HEK293 (cell line): ENCODE measurements around the gene OGFOD2.
A peak's percentile ranks its signal among the peaks of the same experiment; 100 is the strongest.

ENCODE experiments used
- CTCF ChIA-PET: fragments of 350-600 bp; formaldehyde crosslinking; extraction: SDS; loops from one replicate; lab custom pipeline; 2021; ENCODE audit warnings: antibody characterized with exemption; lab: Yijun Ruan, JAX
- POLR2A ChIA-PET: fragments of 300-600 bp; formaldehyde crosslinking; extraction: SDS; loops from one replicate; lab custom pipeline; 2020; ENCODE audit warnings: antibody characterized with exemption, inconsistent platforms; lab: Yijun Ruan, JAX
- H3K27ac ChIP-seq: fragments of 200-500 bp; sonication (Bioruptor generic); 2 replicates; pipeline ENCODE4 v1.5.1; 2014; ENCODE audit warnings: low read depth, low read length, control low read depth, inconsistent platforms; ENCODE audit errors: extremely low read depth
- H3K36me3 ChIP-seq, 2 experiments: fragments of 200-500 bp in 1 of 2; sonication (Bioruptor generic) in 1 of 2; 1 replicate in 1 of 2; 2 replicates in 1 of 2; pipeline ENCODE4 v1.5.1; 2014 to 2017; ENCODE audit warnings: inconsistent platforms in 2 of 2, low read length in 2 of 2; ENCODE audit not compliant: control insufficient read depth in 2 of 2, insufficient read depth in 1 of 2
- H3K4me1 ChIP-seq: fragments of 200-500 bp; sonication (Bioruptor generic); 2 replicates; pipeline ENCODE4 v1.5.1; 2014; ENCODE audit warnings: mild to moderate bottlenecking, low read length, inconsistent platforms; ENCODE audit not compliant: control insufficient read depth, insufficient read depth
- H3K4me3 ChIP-seq: 2 replicates; pipeline ENCODE4 v1.5.1; 2011; ENCODE audit warnings: low read depth, mild to moderate bottlenecking, control low read depth, low read length, moderate library complexity
- H3K9me3 ChIP-seq: fragments of 200-500 bp; sonication (Bioruptor generic); 2 replicates; pipeline ENCODE4 v1.5.1; 2014; ENCODE audit warnings: low read depth, low read length, inconsistent platforms; ENCODE audit not compliant: control insufficient read depth, insufficient read depth
- GLIS1 ChIP-seq: fragments of 450-650 bp; formaldehyde crosslinking; IDR thresholded peaks from 2 replicates; pipeline ENCODE4 v1.5.1; 2016; ENCODE audit warnings: missing biosample characterization, missing genetic modification characterization
- GLIS2 ChIP-seq: fragments of 450-650 bp; formaldehyde crosslinking; IDR thresholded peaks from 2 replicates; pipeline ENCODE4 v1.5.1; 2016; ENCODE audit warnings: missing biosample characterization, missing genetic modification characterization
- KLF16 ChIP-seq: fragments of 450-650 bp; formaldehyde crosslinking; IDR thresholded peaks from 2 replicates; pipeline ENCODE4 v1.5.1; 2017; ENCODE audit warnings: missing biosample characterization, missing genetic modification characterization
- SP3 ChIP-seq: fragments of 450-650 bp; formaldehyde crosslinking; IDR thresholded peaks from 2 replicates; pipeline ENCODE4 v1.5.1; 2016; ENCODE audit warnings: missing biosample characterization, missing genetic modification characterization
- SP7 ChIP-seq: fragments of 450-650 bp; formaldehyde crosslinking; IDR thresholded peaks from 2 replicates; pipeline ENCODE4 v1.5.1; 2016; ENCODE audit warnings: missing biosample characterization, missing genetic modification characterization
- ZFP69B ChIP-seq: fragments of 450-650 bp; formaldehyde crosslinking; IDR thresholded peaks from 2 replicates; pipeline ENCODE4 v1.5.1; 2016; ENCODE audit warnings: missing biosample characterization, missing genetic modification characterization
- ZIC2 ChIP-seq: fragments of 450-650 bp; formaldehyde crosslinking; IDR thresholded peaks from 2 replicates; pipeline ENCODE4 v1.5.1; 2016; ENCODE audit warnings: missing biosample characterization, missing genetic modification characterization
- ZNF121 ChIP-seq: fragments of 450-650 bp; formaldehyde crosslinking; IDR thresholded peaks from 2 replicates; pipeline ENCODE4 v1.5.1; 2016; ENCODE audit warnings: missing biosample characterization, missing genetic modification characterization
- ZNF133 ChIP-seq: fragments of 450-650 bp; formaldehyde crosslinking; IDR thresholded peaks from 2 replicates; pipeline ENCODE4 v1.5.1; 2016; ENCODE audit warnings: missing biosample characterization, missing genetic modification characterization
- ZNF140 ChIP-seq: fragments of 450-650 bp; formaldehyde crosslinking; IDR thresholded peaks from 2 replicates; pipeline ENCODE4 v1.5.1; 2016; ENCODE audit warnings: missing biosample characterization, missing genetic modification characterization
- ZNF16 ChIP-seq: fragments of 450-650 bp; formaldehyde crosslinking; IDR thresholded peaks from 2 replicates; pipeline ENCODE4 v1.5.1; 2016; ENCODE audit warnings: low read depth, missing biosample characterization, missing genetic modification characterization
- ZNF184 ChIP-seq: fragments of 450-650 bp; IDR thresholded peaks from 2 replicates; pipeline ENCODE4 v1.5.1; 2018; ENCODE audit warnings: missing biosample characterization, mild to moderate bottlenecking, missing genetic modification characterization
- ZNF23 ChIP-seq: fragments of 450-650 bp; formaldehyde crosslinking; IDR thresholded peaks from 2 replicates; pipeline ENCODE4 v1.5.1; 2016; ENCODE audit warnings: missing biosample characterization, missing genetic modification characterization, borderline replicate concordance
- ZNF266 ChIP-seq: fragments of 450-650 bp; formaldehyde crosslinking; IDR thresholded peaks from 2 replicates; pipeline ENCODE4 v1.5.1; 2016; ENCODE audit warnings: missing biosample characterization, missing genetic modification characterization, low read depth
- ZNF274 ChIP-seq, 2 experiments: fragments of 200-500 bp in 1 of 2; fragments of 450-650 bp in 1 of 2; sonication (Bioruptor generic) in 1 of 2; formaldehyde crosslinking in 1 of 2; IDR thresholded peaks; 2 replicates each; pipeline versions ENCODE4 v1.5.1 to v1.6.1; 2014 to 2016; ENCODE audit warnings: borderline replicate concordance in 1 of 2, inconsistent platforms in 1 of 2, low read length in 1 of 2, missing biosample characterization in 1 of 2, missing genetic modification characterization in 1 of 2
- ZNF324 ChIP-seq: fragments of 450-650 bp; formaldehyde crosslinking; IDR thresholded peaks from 2 replicates; pipeline ENCODE4 v1.5.1; 2016; ENCODE audit warnings: missing biosample characterization, missing genetic modification characterization
- ZNF354C ChIP-seq: fragments of 450-650 bp; formaldehyde crosslinking; IDR thresholded peaks from 2 replicates; pipeline ENCODE4 v1.5.1; 2016; ENCODE audit warnings: missing biosample characterization, missing genetic modification characterization, low read depth, borderline replicate concordance
- ZNF433 ChIP-seq: fragments of 450-650 bp; formaldehyde crosslinking; IDR thresholded peaks from 2 replicates; pipeline ENCODE4 v1.5.1; 2016; ENCODE audit warnings: missing biosample characterization, missing genetic modification characterization, low read depth
- ZNF544 ChIP-seq: fragments of 450-650 bp; formaldehyde crosslinking; IDR thresholded peaks from 2 replicates; pipeline ENCODE4 v1.5.0; 2017; ENCODE audit warnings: missing biosample characterization, missing genetic modification characterization
- ZNF571 ChIP-seq: fragments of 450-650 bp; formaldehyde crosslinking; IDR thresholded peaks from 2 replicates; pipeline ENCODE4 v1.5.0; 2017; ENCODE audit warnings: missing biosample characterization, missing genetic modification characterization
- ZNF707 ChIP-seq: fragments of 450-650 bp; formaldehyde crosslinking; IDR thresholded peaks from 2 replicates; pipeline ENCODE4 v1.5.1; 2016; ENCODE audit warnings: missing biosample characterization, missing genetic modification characterization
- ZSCAN23 ChIP-seq: fragments of 450-650 bp; formaldehyde crosslinking; IDR thresholded peaks from 2 replicates; pipeline ENCODE4 v1.5.1; 2016; ENCODE audit warnings: missing biosample characterization, missing genetic modification characterization
- TF ChIP-seq, protein P1 (sequence below): fragments of 450-650 bp; formaldehyde crosslinking; IDR thresholded peaks from 2 replicates; pipeline ENCODE4; 2016; ENCODE audit warnings: missing biosample characterization, missing genetic modification characterization
- TF ChIP-seq, protein P2 (sequence below): fragments of 450-650 bp; formaldehyde crosslinking; IDR thresholded peaks from 2 replicates; pipeline ENCODE4 v1.5.1; 2016; ENCODE audit warnings: missing biosample characterization, missing genetic modification characterization
- TF ChIP-seq, protein P3 (sequence below): fragments of 450-650 bp; formaldehyde crosslinking; IDR thresholded peaks from 2 replicates; pipeline ENCODE4 v1.5.1; 2016; ENCODE audit warnings: missing biosample characterization, missing genetic modification characterization
- TF ChIP-seq, protein P4 (sequence below): fragments of 450-650 bp; formaldehyde crosslinking; IDR thresholded peaks from 2 replicates; pipeline ENCODE4 v1.5.1; 2017; ENCODE audit warnings: missing biosample characterization, mild to moderate bottlenecking, missing genetic modification characterization, moderate library complexity

The OGFOD2 gene

DNA sequence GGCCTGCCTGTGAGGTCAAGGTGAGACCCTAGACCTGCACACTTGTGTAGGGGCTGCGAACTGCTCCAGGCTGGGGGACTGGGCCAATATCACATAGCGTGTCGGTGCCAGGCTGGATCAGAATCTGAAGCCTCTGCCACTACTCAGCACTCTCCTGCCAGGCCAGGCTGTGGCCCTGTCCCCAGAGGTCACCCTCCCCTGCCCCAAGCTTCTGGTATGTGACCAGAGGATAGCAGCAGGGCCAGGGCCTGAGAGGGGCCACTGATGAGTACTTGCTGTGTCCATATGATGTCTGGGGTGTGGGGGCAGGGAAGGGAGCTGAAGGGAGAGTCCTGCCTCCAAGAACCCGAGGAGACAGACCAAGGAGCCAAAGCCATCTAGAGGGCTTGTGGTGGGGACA lies 23.3 kb downstream of the OGFOD2 start:
- TF ChIP-seq ZFP69B (tag by site-specific recombination): no peak
- no peak for TF ChIP-seq SP7
- no peak for TF ChIP-seq ZNF433 (tag by site-specific recombination)
- TF ChIP-seq, protein P1, sequence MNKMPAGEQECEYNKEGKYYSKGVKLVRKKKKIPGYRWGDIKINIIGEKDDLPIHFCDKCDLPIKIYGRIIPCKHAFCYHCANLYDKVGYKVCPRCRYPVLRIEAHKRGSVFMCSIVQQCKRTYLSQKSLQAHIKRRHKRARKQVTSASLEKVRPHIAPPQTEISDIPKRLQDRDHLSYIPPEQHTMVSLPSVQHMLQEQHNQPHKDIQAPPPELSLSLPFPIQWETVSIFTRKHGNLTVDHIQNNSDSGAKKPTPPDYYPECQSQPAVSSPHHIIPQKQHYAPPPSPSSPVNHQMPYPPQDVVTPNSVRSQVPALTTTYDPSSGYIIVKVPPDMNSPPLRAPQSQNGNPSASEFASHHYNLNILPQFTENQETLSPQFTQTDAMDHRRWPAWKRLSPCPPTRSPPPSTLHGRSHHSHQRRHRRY (tag by site-specific recombination): no peak
- TF ChIP-seq ZNF23: no peak
- TF ChIP-seq ZNF707 (tag by site-specific recombination): no peak
- TF ChIP-seq, protein P2, sequence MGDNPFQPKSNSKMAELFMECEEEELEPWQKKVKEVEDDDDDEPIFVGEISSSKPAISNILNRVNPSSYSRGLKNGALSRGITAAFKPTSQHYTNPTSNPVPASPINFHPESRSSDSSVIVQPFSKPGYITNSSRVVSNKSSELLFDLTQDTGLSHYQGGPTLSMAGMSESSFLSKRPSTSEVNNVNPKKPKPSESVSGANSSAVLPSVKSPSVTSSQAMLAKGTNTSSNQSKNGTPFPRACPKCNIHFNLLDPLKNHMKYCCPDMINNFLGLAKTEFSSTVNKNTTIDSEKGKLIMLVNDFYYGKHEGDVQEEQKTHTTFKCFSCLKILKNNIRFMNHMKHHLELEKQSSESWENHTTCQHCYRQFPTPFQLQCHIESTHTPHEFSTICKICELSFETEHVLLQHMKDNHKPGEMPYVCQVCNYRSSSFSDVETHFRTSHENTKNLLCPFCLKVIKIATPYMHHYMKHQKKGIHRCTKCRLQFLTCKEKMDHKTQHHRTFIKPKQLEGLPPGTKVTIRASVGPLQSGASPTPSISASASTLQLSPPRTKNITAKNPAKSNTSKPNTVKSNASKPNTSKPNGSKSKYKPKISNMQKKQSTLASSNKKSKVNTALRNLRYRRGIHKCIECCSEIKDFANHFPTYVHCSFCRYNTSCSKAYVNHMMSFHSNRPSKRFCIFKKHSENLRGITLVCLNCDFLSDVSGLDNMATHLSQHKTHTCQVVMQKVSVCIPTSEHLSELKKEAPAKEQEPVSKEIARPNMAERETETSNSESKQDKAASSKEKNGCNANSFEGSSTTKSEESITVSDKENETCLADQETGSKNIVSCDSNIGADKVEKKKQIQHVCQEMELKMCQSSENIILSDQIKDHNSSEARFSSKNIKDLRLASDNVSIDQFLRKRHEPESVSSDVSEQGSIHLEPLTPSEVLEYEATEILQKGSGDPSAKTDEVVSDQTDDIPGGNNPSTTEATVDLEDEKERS (tag by site-specific recombination): no peak
- TF ChIP-seq ZNF140 (tag by site-specific recombination): no peak
- no peak for TF ChIP-seq ZNF133 (tag by site-specific recombination)
- no peak for TF ChIP-seq ZNF16 (tag by site-specific recombination)
- TF ChIP-seq ZNF274 (IDR thresholded peaks at IDR 0.05; ENCODE audit: low read length): no peak
- TF ChIP-seq ZNF274 (tag by site-specific recombination; IDR thresholded peaks at IDR 0.05; ENCODE audit: borderline replicate concordance): no peak
- TF ChIP-seq ZSCAN23 (tag by site-specific recombination): no peak
- TF ChIP-seq ZNF571 (tag by site-specific recombination): no peak
- TF ChIP-seq ZNF544 (tag by site-specific recombination): no peak
- TF ChIP-seq ZNF324 (tag by site-specific recombination): no peak
- TF ChIP-seq KLF16 (tag by site-specific recombination): no peak
- TF ChIP-seq, protein P3, sequence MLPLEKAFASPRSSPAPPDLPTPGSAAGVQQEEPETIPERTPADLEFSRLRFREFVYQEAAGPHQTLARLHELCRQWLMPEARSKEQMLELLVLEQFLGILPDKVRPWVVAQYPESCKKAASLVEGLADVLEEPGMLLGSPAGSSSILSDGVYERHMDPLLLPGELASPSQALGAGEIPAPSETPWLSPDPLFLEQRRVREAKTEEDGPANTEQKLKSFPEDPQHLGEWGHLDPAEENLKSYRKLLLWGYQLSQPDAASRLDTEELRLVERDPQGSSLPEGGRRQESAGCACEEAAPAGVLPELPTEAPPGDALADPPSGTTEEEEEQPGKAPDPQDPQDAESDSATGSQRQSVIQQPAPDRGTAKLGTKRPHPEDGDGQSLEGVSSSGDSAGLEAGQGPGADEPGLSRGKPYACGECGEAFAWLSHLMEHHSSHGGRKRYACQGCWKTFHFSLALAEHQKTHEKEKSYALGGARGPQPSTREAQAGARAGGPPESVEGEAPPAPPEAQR (tag by site-specific recombination): no peak
- TF ChIP-seq ZNF121 (tag by site-specific recombination): no peak
- no peak for TF ChIP-seq ZNF184
- CTCF ChIA-PET: no interaction called here
- no peak overlapping the region for H3K4me3 ChIP-seq
- H3K4me1 ChIP-seq: no peaks in the 10 kb centered on the region
- no peak overlapping the region for H3K27ac ChIP-seq
- H3K9me3 ChIP-seq: no peaks in the 10 kb centered on the region
- POLR2A ChIA-PET: interaction anchor here (0.7 kb wide), 1 partner anchor 107 kb away, joined by 3 read pairs; no protein-coding TSS in a partner anchor
- no peaks in the 10 kb centered on the region for H3K36me3 ChIP-seq

DNA sequence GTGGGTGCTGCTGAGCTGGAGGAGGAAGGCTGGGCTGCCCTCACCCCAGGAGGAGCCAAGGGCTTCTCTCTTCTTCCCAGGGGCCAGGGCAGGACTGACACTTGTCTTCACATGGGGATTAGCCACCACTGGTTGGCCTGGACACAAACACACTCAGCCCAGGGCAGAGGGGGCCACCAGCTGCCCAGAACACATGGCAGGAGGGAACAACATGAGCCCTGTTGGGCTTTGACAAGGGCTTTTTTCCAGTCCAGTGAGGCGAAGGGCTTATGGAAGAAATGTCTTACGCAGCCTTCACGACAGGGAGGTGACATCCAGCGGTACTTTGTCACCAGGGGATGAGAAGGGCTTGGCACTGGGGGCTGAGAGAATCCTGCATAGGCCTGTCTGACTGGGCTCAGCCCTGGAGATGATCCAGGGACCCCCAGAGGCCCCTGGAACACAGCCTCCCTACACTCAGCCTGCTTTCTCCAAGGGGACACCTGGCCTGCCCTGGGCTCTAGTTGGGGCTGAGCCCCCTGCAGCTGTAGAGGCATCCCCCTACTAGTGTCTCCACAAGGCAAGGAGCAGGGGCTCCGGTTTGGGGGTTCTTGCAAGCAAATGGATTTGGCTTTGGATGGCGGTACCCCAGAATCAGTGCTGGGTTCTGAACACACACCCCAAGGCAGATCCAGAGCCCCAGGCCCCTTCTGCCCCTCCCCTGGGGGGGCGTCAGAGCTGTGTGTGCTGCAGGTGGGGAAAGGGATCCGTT lies 24.3 kb downstream of the OGFOD2 start:
- CTCF ChIA-PET: no interaction called here
- TF ChIP-seq SP3 (tag by site-specific recombination) (no peak), ZNF266 (no peak), GLIS2 (tag by site-specific recombination) (0 out of 2 replicates have a peak, but pooled peaks have one; percentile 17), GLIS1 (tag by site-specific recombination) (peak; percentile 62), ZNF354C (no peak), ZIC2 (tag by site-specific recombination) (peak; percentile 79)
- TF ChIP-seq, protein P4, sequence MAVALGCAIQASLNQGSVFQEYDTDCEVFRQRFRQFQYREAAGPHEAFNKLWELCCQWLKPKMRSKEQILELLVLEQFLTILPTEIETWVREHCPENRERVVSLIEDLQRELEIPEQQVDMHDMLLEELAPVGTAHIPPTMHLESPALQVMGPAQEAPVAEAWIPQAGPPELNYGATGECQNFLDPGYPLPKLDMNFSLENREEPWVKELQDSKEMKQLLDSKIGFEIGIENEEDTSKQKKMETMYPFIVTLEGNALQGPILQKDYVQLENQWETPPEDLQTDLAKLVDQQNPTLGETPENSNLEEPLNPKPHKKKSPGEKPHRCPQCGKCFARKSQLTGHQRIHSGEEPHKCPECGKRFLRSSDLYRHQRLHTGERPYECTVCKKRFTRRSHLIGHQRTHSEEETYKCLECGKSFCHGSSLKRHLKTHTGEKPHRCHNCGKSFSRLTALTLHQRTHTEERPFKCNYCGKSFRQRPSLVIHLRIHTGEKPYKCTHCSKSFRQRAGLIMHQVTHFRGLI (tag by site-specific recombination): peak; percentile 93
- no peaks in the 10 kb centered on the region for H3K36me3 ChIP-seq
- H3K27ac ChIP-seq: no peak overlapping the region
- no peaks in the 10 kb centered on the region for H3K9me3 ChIP-seq
- no peak overlapping the region for H3K4me3 ChIP-seq
- H3K4me1 ChIP-seq: no peaks in the 10 kb centered on the region
- POLR2A ChIA-PET: interaction anchor here (0.5 kb wide), 1 partner anchor 780 kb away, joined by 4 read pairs; no protein-coding TSS in a partner anchor
